Measurements from ENCODE around the gene PARP12. TPM values are rescaled to one million over a fixed set of nuclear protein-coding genes. Genes with fewer than 3 reads are reported as not detected.
A peak's percentile ranks its signal among the peaks of the same experiment; 100 is the strongest.

Gene PARP12
- total and polyA plus RNA-seq, 5 donors from 2014 or later: 30.1 to 258 (median 64.1) TPM

- Mint-ChIP-seq H3K27me3 (no peaks in the 10 kb centered on the region), H3K4me3 (no peak overlapping the region), H3K9me3 (no peaks in the 10 kb centered on the region), H3K4me1 (peaks cover 0 to 8% (median under 1%) of the 10 kb centered on the region in 4 donors), H3K36me3 (peaks cover 52% of the 10 kb centered on the region), H3K27ac (peak overlapping the region in 2 of 3 donors; percentile 59 to 82)
- ATAC-seq (ENCODE audit: low read depth in 2 of 2) (no peak), DNase-seq (no peak)
- Histone ChIP-seq H3K4me1 (ENCODE audit: control insufficient read depth, insufficient read depth, low read length, poor library complexity, severe bottlenecking) (no peaks in the 10 kb centered on the region), H3K4me3 (ENCODE audit: low read depth, low read length) (no peak overlapping the region), H3K27ac (ENCODE audit: insufficient read depth, low read length, poor library complexity, severe bottlenecking) (no peak overlapping the region), H3K9me3 (ENCODE audit: control insufficient read depth in 2 of 2, low read length in 2 of 2) (no peaks in the 10 kb centered on the region), H3K36me3 (ENCODE audit: control insufficient read depth, insufficient read depth, low read length) (peaks cover 73% of the 10 kb centered on the region), H3K27me3 (ENCODE audit: control insufficient read depth, insufficient read depth, low read length) (no peaks in the 10 kb centered on the region)
Measured at GRCh38 chr7:140025241-140025640, 37.5 kb downstream of the PARP12 start.

- Histone ChIP-seq H3K27ac (ENCODE audit: insufficient read depth, low read length, poor library complexity, severe bottlenecking) (no peak overlapping the region), H3K27me3 (ENCODE audit: control insufficient read depth, insufficient read depth, low read length) (no peaks in the 10 kb centered on the region), H3K4me1 (ENCODE audit: control insufficient read depth, insufficient read depth, low read length, poor library complexity, severe bottlenecking) (no peaks in the 10 kb centered on the region), H3K36me3 (ENCODE audit: control insufficient read depth, insufficient read depth, low read length) (peaks cover 73% of the 10 kb centered on the region), H3K4me3 (ENCODE audit: low read depth, low read length) (no peak overlapping the region), H3K9me3 (ENCODE audit: control insufficient read depth in 2 of 2, low read length in 2 of 2) (no peaks in the 10 kb centered on the region)
- peaks cover 0 to 4% (median 0%) of the 10 kb centered on the region in 4 donors for H3K4me1 Mint-ChIP-seq
- H3K27me3 Mint-ChIP-seq: no peaks in the 10 kb centered on the region
- peaks cover 47% of the 10 kb centered on the region for H3K36me3 Mint-ChIP-seq
- no peaks in the 10 kb centered on the region for H3K9me3 Mint-ChIP-seq
- ATAC-seq (ENCODE audit: low read depth in 2 of 2) (no peak), DNase-seq (no peak)
- H3K4me3 Mint-ChIP-seq: no peak overlapping the region
- no peak overlapping the region for H3K27ac Mint-ChIP-seq
Measured at GRCh38 chr7:140024585-140024984, 38.2 kb downstream of the PARP12 start.

- Mint-ChIP-seq H3K27ac (no peak overlapping the region), H3K27me3 (no peaks in the 10 kb centered on the region), H3K4me1 (peaks cover 0 to 3% (median 0%) of the 10 kb centered on the region in 4 donors), H3K36me3 (peaks cover 41% of the 10 kb centered on the region), H3K4me3 (no peak overlapping the region), H3K9me3 (no peaks in the 10 kb centered on the region)
- Histone ChIP-seq H3K36me3 (ENCODE audit: control insufficient read depth, insufficient read depth, low read length) (peaks cover 72% of the 10 kb centered on the region), H3K27me3 (ENCODE audit: control insufficient read depth, insufficient read depth, low read length) (no peaks in the 10 kb centered on the region), H3K4me3 (ENCODE audit: low read depth, low read length) (no peak overlapping the region), H3K4me1 (ENCODE audit: control insufficient read depth, insufficient read depth, low read length, poor library complexity, severe bottlenecking) (no peaks in the 10 kb centered on the region), H3K27ac (ENCODE audit: insufficient read depth, low read length, poor library complexity, severe bottlenecking) (no peak overlapping the region), H3K9me3 (ENCODE audit: control insufficient read depth in 2 of 2, low read length in 2 of 2) (no peaks in the 10 kb centered on the region)
- ATAC-seq (ENCODE audit: low read depth in 2 of 2) (no peak), DNase-seq (no peak)
Measured at GRCh38 chr7:140023728-140024127, 39.0 kb downstream of the PARP12 start.

- ATAC-seq (ENCODE audit: low read depth in 2 of 2): no peak
- no peaks in the 10 kb centered on the region for H3K9me3 Mint-ChIP-seq
Measured at GRCh38 chr7:140022582-140023211, 40.1 kb downstream of the PARP12 start.

GRCh38 chr7:140021603-140022002 lies 41.1 kb downstream of the PARP12 start:
- no peak for ATAC-seq (ENCODE audit: low read depth in 2 of 2)
- no peak overlapping the region for H3K4me3 Mint-ChIP-seq
- H3K27ac Mint-ChIP-seq: peak overlapping the region; percentile 28 to 91 (median 59)

More at GRCh38 chr7:140022582-140023211, 40.1 kb downstream of the PARP12 start:
- H3K4me3 ChIP-seq (ENCODE audit: low read depth, low read length): no peak overlapping the region
- no peaks in the 10 kb centered on the region for H3K4me1 ChIP-seq (ENCODE audit: control insufficient read depth, insufficient read depth, low read length, poor library complexity, severe bottlenecking)
- Mint-ChIP-seq H3K36me3 (peaks cover 34% of the 10 kb centered on the region), H3K27me3 (no peaks in the 10 kb centered on the region), H3K27ac (no peak overlapping the region), H3K4me3 (no peak overlapping the region), H3K4me1 (peaks cover 0 to 3% (median 1%) of the 10 kb centered on the region in 4 donors)
- H3K27ac ChIP-seq (ENCODE audit: insufficient read depth, low read length, poor library complexity, severe bottlenecking): no peak overlapping the region
- H3K27me3 ChIP-seq (ENCODE audit: control insufficient read depth, insufficient read depth, low read length): no peaks in the 10 kb centered on the region
- H3K9me3 ChIP-seq (ENCODE audit: control insufficient read depth in 2 of 2, low read length in 2 of 2): no peaks in the 10 kb centered on the region
- no peak for DNase-seq
- peaks cover 62% of the 10 kb centered on the region for H3K36me3 ChIP-seq (ENCODE audit: control insufficient read depth, insufficient read depth, low read length)

GRCh38 chr7:140019606-140020005 lies 43.1 kb downstream of the PARP12 start:
- Mint-ChIP-seq H3K4me1 (peaks cover 0 to 3% (median 1%) of the 10 kb centered on the region in 4 donors), H3K9me3 (no peaks in the 10 kb centered on the region), H3K4me3 (no peak overlapping the region), H3K27me3 (no peaks in the 10 kb centered on the region), H3K27ac (no peak overlapping the region), H3K36me3 (peaks cover 30% of the 10 kb centered on the region)
- H3K36me3 ChIP-seq (ENCODE audit: control insufficient read depth, insufficient read depth, low read length): peaks cover 31% of the 10 kb centered on the region
- H3K27me3 ChIP-seq (ENCODE audit: control insufficient read depth, insufficient read depth, low read length): no peaks in the 10 kb centered on the region
- H3K9me3 ChIP-seq (ENCODE audit: control insufficient read depth in 2 of 2, low read length in 2 of 2): no peaks in the 10 kb centered on the region
- H3K4me1 ChIP-seq (ENCODE audit: control insufficient read depth, insufficient read depth, low read length, poor library complexity, severe bottlenecking): no peaks in the 10 kb centered on the region
- no peak overlapping the region for H3K27ac ChIP-seq (ENCODE audit: insufficient read depth, low read length, poor library complexity, severe bottlenecking)
- H3K4me3 ChIP-seq (ENCODE audit: low read depth, low read length): no peak overlapping the region
- ATAC-seq (ENCODE audit: low read depth in 2 of 2) (no peak), DNase-seq (no peak)

More at GRCh38 chr7:140021603-140022002, 41.1 kb downstream of the PARP12 start:
- H3K4me3 ChIP-seq (ENCODE audit: low read depth, low read length): no peak overlapping the region
- H3K9me3 ChIP-seq (ENCODE audit: control insufficient read depth in 2 of 2, low read length in 2 of 2): no peaks in the 10 kb centered on the region
- no peaks in the 10 kb centered on the region for H3K27me3 ChIP-seq (ENCODE audit: control insufficient read depth, insufficient read depth, low read length)
- no peak for DNase-seq
- peaks cover 51% of the 10 kb centered on the region for H3K36me3 ChIP-seq (ENCODE audit: control insufficient read depth, insufficient read depth, low read length)
- no peaks in the 10 kb centered on the region for H3K27me3 Mint-ChIP-seq
- H3K9me3 Mint-ChIP-seq: no peaks in the 10 kb centered on the region
- H3K36me3 Mint-ChIP-seq: peaks cover 34% of the 10 kb centered on the region
- peaks cover 0 to 3% (median 1%) of the 10 kb centered on the region in 4 donors for H3K4me1 Mint-ChIP-seq
- H3K27ac ChIP-seq (ENCODE audit: insufficient read depth, low read length, poor library complexity, severe bottlenecking): no peak overlapping the region
- no peaks in the 10 kb centered on the region for H3K4me1 ChIP-seq (ENCODE audit: control insufficient read depth, insufficient read depth, low read length, poor library complexity, severe bottlenecking)

GRCh38 chr7:140019172-140019571 lies 43.6 kb downstream of the PARP12 start:
- Mint-ChIP-seq H3K9me3 (no peaks in the 10 kb centered on the region), H3K4me3 (no peak overlapping the region), H3K27ac (no peak overlapping the region), H3K36me3 (peaks cover 26% of the 10 kb centered on the region), H3K27me3 (no peaks in the 10 kb centered on the region), H3K4me1 (peaks cover 0 to 3% (median 1%) of the 10 kb centered on the region in 4 donors)
- no peaks in the 10 kb centered on the region for H3K9me3 ChIP-seq (ENCODE audit: control insufficient read depth in 2 of 2, low read length in 2 of 2)
- peak in 1 of 2 donors; percentile 13 for ATAC-seq (ENCODE audit: low read depth in 2 of 2)
- no peak overlapping the region for H3K4me3 ChIP-seq (ENCODE audit: low read depth, low read length)
- no peak for DNase-seq
- H3K27me3 ChIP-seq (ENCODE audit: control insufficient read depth, insufficient read depth, low read length): no peaks in the 10 kb centered on the region
- H3K4me1 ChIP-seq (ENCODE audit: control insufficient read depth, insufficient read depth, low read length, poor library complexity, severe bottlenecking): no peaks in the 10 kb centered on the region
- H3K36me3 ChIP-seq (ENCODE audit: control insufficient read depth, insufficient read depth, low read length): peaks cover 26% of the 10 kb centered on the region
- H3K27ac ChIP-seq (ENCODE audit: insufficient read depth, low read length, poor library complexity, severe bottlenecking): no peak overlapping the region

Data from CD4-positive, CD25-positive, alpha-beta regulatory T cell (primary cell).